Measurements from ENCODE around the gene UBR2.

GRCh38 chr6:42555477-42556457 lies 8.1 kb upstream of the UBR2 start:
- no peak for TF ChIP-seq CTCF (conservative IDR thresholded peaks at IDR 0.05; ENCODE audit: low read length)
- no peak for TF ChIP-seq EZH2phosphoT487 (IDR thresholded peaks at IDR 0.05; ENCODE audit: borderline replicate concordance)

Data from Loucy (cell line).